CD4-positive, alpha-beta T cell treated with Interferon alpha-2 for 1 hour (primary cell): ENCODE measurements around the gene MCM8.

Experiments
- DNase-seq, 2 donors: peaks; one replicate each; pipeline ENCODE4 v3.0.0-alpha.2; 2020 to 2022

The MCM8 gene

GRCh38 chr20:5950271-5951031 is at the start of gene MCM8, which contains the start of gene TRMT6:
Gene MCM8, plus strand, starts transcription at chr20:5950652. Its CDS starts 1,364 bp downstream, at chr20:5952016.
Gene TRMT6, minus strand, starts transcription at chr20:5950533. Its CDS starts 128 bp downstream, at chr20:5950405.
- DNase-seq = peak; percentile 94 to 96

- no peak for DNase-seq
These were observed 49.5 kb upstream of the MCM8 start for GRCh38 chr20:5900908-5901307.

GRCh38 chr20:5908981-5909380 is 41.5 kb upstream of the MCM8 start:
- DNase-seq = no peak

GRCh38 chr20:5910186-5910585 is 40.3 kb upstream of the MCM8 start:
- no peak for DNase-seq

GRCh38 chr20:5913166-5913565 is 37.3 kb upstream of the MCM8 start:
- no peak for DNase-seq

- DNase-seq = no peak
These were observed 35.6 kb upstream of the MCM8 start for GRCh38 chr20:5914859-5915258.

- peak in 1 of 2 donors; percentile 31 for DNase-seq
These were observed 31.4 kb upstream of the MCM8 start for GRCh38 chr20:5918856-5919625.

- peak in 1 of 2 donors; percentile 1 for DNase-seq
These were observed 30.6 kb upstream of the MCM8 start for GRCh38 chr20:5919626-5920544.

GRCh38 chr20:5920581-5920980 is 29.9 kb upstream of the MCM8 start:
- no peak for DNase-seq

- no peak for DNase-seq
These were observed 27.0 kb upstream of the MCM8 start for GRCh38 chr20:5923493-5923892.

GRCh38 chr20:5925551-5925950 is 24.9 kb upstream of the MCM8 start:
- no peak for DNase-seq

GRCh38 chr20:5927749-5928462 is 22.5 kb upstream of the MCM8 start:
- no peak for DNase-seq

- DNase-seq = no peak
These were observed 21.4 kb upstream of the MCM8 start for GRCh38 chr20:5928836-5929715.

GRCh38 chr20:5931411-5931810 is 19.0 kb upstream of the MCM8 start:
- DNase-seq = no peak

- DNase-seq = no peak
These were observed 17.7 kb upstream of the MCM8 start for GRCh38 chr20:5932796-5933195.

- DNase-seq = peak in 1 of 2 donors; percentile 37
These were observed 16.5 kb upstream of the MCM8 start for GRCh38 chr20:5933802-5934436.

- no peak for DNase-seq
These were observed 15.1 kb upstream of the MCM8 start for GRCh38 chr20:5935384-5935783.

- no peak for DNase-seq
These were observed 14.2 kb upstream of the MCM8 start for GRCh38 chr20:5936238-5936637.

GRCh38 chr20:5938456-5939029 is 11.9 kb upstream of the MCM8 start:
- no peak for DNase-seq

GRCh38 chr20:5945963-5946362 is 4.5 kb upstream of the MCM8 start:
- DNase-seq = no peak
